OCI-LY7 (cell line): ENCODE data around the gene TBC1D4. TPM values are rescaled to one million over a fixed set of nuclear protein-coding genes. Genes with fewer than 3 reads are reported as not detected.

ENCODE experiments used
- BruUV-seq: library from RNA; stranded (reverse); fragments of 400-500 nt; replicated peaks from 2 replicates; lab custom pipeline; 2021; lab: Mats Ljungman, UMichigan
- CTCF ChIA-PET: fragments of 300-600 bp; sonication (Branson Sonifier 250); formaldehyde crosslinking; loops from one replicate; lab custom pipeline; 2022; ENCODE audit warnings: antibody characterized with exemption; ENCODE audit not compliant: unreplicated experiment; lab: Charles Lee
- POLR2A ChIA-PET: fragments of 300-600 bp; sonication (Branson Sonifier 250); formaldehyde crosslinking; loops from one replicate; lab custom pipeline; 2022; ENCODE audit warnings: antibody characterized with exemption; lab: Charles Lee
- DNase-seq: peaks from one replicate; pipeline ENCODE4 v3.0.0-alpha.2; 2015; ENCODE audit warnings: low spot score
- H2AFZ ChIP-seq: fragments of 200-600 bp; sonication (generic), shearing (Covaris generic); 2 replicates; pipeline ENCODE4 v1.6.1; 2014; ENCODE audit warnings: mild to moderate bottlenecking, antibody characterized with exemption, low read length, moderate library complexity
- H3K27ac ChIP-seq: fragments of 200-600 bp; sonication (generic); 2 replicates; pipeline ENCODE4 v1.5.1; 2014; ENCODE audit warnings: mixed run types, low read depth, mild to moderate bottlenecking, moderate library complexity, low read length, inconsistent platforms; ENCODE audit not compliant: poor library complexity, severe bottlenecking
- H3K36me3 ChIP-seq: fragments of 200-600 bp; sonication (generic); 2 replicates; pipeline ENCODE4 v1.6.1; 2014; ENCODE audit warnings: mild to moderate bottlenecking, antibody characterized with exemption, low read length, moderate library complexity, mixed read lengths; ENCODE audit not compliant: insufficient read depth
- H3K4me1 ChIP-seq: fragments of 200-600 bp; sonication (generic); 2 replicates; pipeline ENCODE4 v1.5.1; 2014; ENCODE audit warnings: mild to moderate bottlenecking, low read length; ENCODE audit not compliant: insufficient read depth, poor library complexity, severe bottlenecking
- H3K4me2 ChIP-seq: fragments of 200-600 bp; sonication (generic); 2 replicates; pipeline ENCODE4 v1.6.1; 2014; ENCODE audit warnings: mild to moderate bottlenecking, low read length
- H3K4me3 ChIP-seq: fragments of 200-600 bp; sonication (generic); 2 replicates; pipeline ENCODE4 v1.5.1; 2014; ENCODE audit warnings: mild to moderate bottlenecking, low read depth, low read length; ENCODE audit not compliant: poor library complexity, severe bottlenecking
- H3K79me2 ChIP-seq: fragments of 200-600 bp; sonication (generic); 2 replicates; pipeline ENCODE4 v1.6.1; 2016; ENCODE audit warnings: low read depth, mild to moderate bottlenecking, low read length, moderate library complexity, mixed read lengths; ENCODE audit not compliant: insufficient read depth
- H3K9me2 ChIP-seq: fragments of 200-600 bp; sonication (generic); 2 replicates; pipeline ENCODE4 v1.6.1; 2016; ENCODE audit warnings: mild to moderate bottlenecking, low read length, mixed read lengths; ENCODE audit not compliant: insufficient read depth
- H3K9me3 ChIP-seq: fragments of 200-600 bp; sonication (generic); 2 replicates; pipeline ENCODE4 v1.6.1; 2014; ENCODE audit warnings: mild to moderate bottlenecking, mixed run types, low read length, mixed read lengths
- H4K20me1 ChIP-seq: fragments of 200-600 bp; sonication (generic); 2 replicates; pipeline ENCODE4 v1.6.1; 2014; ENCODE audit warnings: mild to moderate bottlenecking, antibody characterized with exemption, low read length, moderate library complexity, mixed read lengths; ENCODE audit not compliant: insufficient read depth
- EZH2phosphoT487 ChIP-seq: fragments of 200-600 bp; sonication (generic); IDR thresholded peaks from 2 replicates; pipeline ENCODE4 v1.6.1; 2018; ENCODE audit warnings: low read depth, borderline replicate concordance, mild to moderate bottlenecking, mixed run types, antibody characterized with exemption, low read length, moderate library complexity, mixed read lengths
- intact Hi-C: fragments of 100-400 bp; cut with micrococcal nuclease; formaldehyde crosslinking; loops from one replicate; pipeline ENCODE4 v1.10.0; 2022; ENCODE audit not compliant: unreplicated experiment
- total RNA-seq, 2 experiments: library from RNA; depleted of rRNA in 1 of 2; stranded (reverse); fragments of >200 nt in 1 of 2; shearing (Covaris generic) in 1 of 2; gene quantifications; 2 replicates each; pipeline ENCODE4 v1.2.3, GENCODE V29; 2014 to 2022
- TF ChIP-seq, protein P1 (sequence below): fragments of 200-600 bp; sonication (generic); conservative IDR thresholded peaks from 2 replicates; pipeline ENCODE4 v1.5.1; 2014; ENCODE audit warnings: mild to moderate bottlenecking, antibody characterized with exemption, low read length, moderate library complexity, mixed read lengths

Gene TBC1D4
- total RNA-seq, 2 experiments from 2014 or later: 21.7 to 24.3 TPM

GRCh38 chr13:75417656-75418055 is 64.3 kb downstream of the TBC1D4 start:
- Histone ChIP-seq H3K27ac (peak overlapping the region; percentile 77), H3K36me3 (no peaks in the 10 kb centered on the region; the same call in 1 of the 2 replicates), H2AFZ (no peak overlapping the region), H3K4me2 (peak overlapping the region; percentile 64), H3K4me1 (peaks cover 100% of the 10 kb centered on the region), H4K20me1 (no peaks in the 10 kb centered on the region), H3K9me2 (no peaks in the 10 kb centered on the region), H3K9me3 (no peaks in the 10 kb centered on the region), H3K79me2 (peaks cover 65% of the 10 kb centered on the region; the same call in 1 of the 2 replicates), H3K4me3 (no peak overlapping the region)
- DNase-seq: no peak
- POLR2A ChIA-PET: interaction anchor here (1.0 to 1.7 kb wide), 4 partner anchors 10 to 57 kb away, joined by 3 to 8 read pairs (median 4); no protein-coding TSS in a partner anchor
- intact Hi-C loops: loop anchor here (2.0 to 5.0 kb wide), 2 partner anchors 45 to 130 kb away; partner anchors contain the start of gene UCHL3
- no TSS peak for BruUV-seq
- CTCF ChIA-PET: interaction anchor here (0.5 kb wide), 1 partner anchor 1031 kb away, joined by 3 read pairs; no protein-coding TSS in a partner anchor
- TF ChIP-seq, protein P1, sequence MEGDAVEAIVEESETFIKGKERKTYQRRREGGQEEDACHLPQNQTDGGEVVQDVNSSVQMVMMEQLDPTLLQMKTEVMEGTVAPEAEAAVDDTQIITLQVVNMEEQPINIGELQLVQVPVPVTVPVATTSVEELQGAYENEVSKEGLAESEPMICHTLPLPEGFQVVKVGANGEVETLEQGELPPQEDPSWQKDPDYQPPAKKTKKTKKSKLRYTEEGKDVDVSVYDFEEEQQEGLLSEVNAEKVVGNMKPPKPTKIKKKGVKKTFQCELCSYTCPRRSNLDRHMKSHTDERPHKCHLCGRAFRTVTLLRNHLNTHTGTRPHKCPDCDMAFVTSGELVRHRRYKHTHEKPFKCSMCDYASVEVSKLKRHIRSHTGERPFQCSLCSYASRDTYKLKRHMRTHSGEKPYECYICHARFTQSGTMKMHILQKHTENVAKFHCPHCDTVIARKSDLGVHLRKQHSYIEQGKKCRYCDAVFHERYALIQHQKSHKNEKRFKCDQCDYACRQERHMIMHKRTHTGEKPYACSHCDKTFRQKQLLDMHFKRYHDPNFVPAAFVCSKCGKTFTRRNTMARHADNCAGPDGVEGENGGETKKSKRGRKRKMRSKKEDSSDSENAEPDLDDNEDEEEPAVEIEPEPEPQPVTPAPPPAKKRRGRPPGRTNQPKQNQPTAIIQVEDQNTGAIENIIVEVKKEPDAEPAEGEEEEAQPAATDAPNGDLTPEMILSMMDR: no peak
- TF ChIP-seq EZH2phosphoT487: no peak

DNA sequence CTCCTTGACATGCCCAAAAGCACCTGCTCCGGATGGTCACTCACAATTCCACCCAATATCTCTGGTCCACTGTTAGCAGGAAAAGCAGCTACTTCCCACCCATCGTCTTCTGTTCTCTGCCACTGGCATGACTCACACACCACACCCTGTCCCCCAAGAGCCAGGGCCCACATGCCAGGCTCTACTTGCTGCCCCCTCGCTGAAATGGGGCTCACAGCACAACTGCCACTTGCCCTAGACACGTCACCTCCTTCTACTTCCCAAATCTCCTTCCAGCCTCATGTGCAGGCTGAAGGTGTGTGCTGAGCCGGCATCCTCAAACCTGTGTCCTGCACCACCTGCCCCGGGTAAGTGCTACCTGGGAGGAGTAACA is 65.0 kb downstream of the TBC1D4 start:
- Histone ChIP-seq H3K79me2 (peaks cover 65% of the 10 kb centered on the region; the same call in 1 of the 2 replicates), H3K27ac (peak overlapping the region; percentile 77), H3K36me3 (peaks cover 2% of the 10 kb centered on the region; the same call in 1 of the 2 replicates), H3K9me2 (no peaks in the 10 kb centered on the region), H3K4me3 (peak overlapping the region; percentile 29), H3K4me1 (peaks cover 100% of the 10 kb centered on the region), H3K9me3 (no peaks in the 10 kb centered on the region), H4K20me1 (no peaks in the 10 kb centered on the region), H2AFZ (peak overlapping the region; percentile 54; the same call in 1 of the 2 replicates), H3K4me2 (peak overlapping the region; percentile 64)
- intact Hi-C loops: loop anchor here (2.0 to 5.0 kb wide), 2 partner anchors 44 to 130 kb away; partner anchors contain the start of gene UCHL3
- TF ChIP-seq EZH2phosphoT487: no peak
- TF ChIP-seq, protein P1: peak; percentile 10; the same call in 1 of the 2 replicates
- no peak for DNase-seq
- CTCF ChIA-PET: no interaction called here
- no TSS peak for BruUV-seq
- POLR2A ChIA-PET: interaction anchor here (0.6 to 1.3 kb wide), 4 partner anchors 11 to 923 kb away, joined by 3 to 4 read pairs (median 4); no protein-coding TSS in a partner anchor
